Limb (tissue), 2 donors: ENCODE data around the gene SAP30.

Experiments
- DNase-seq, 2 donors: peaks; one replicate each; pipeline ENCODE4 v3.0.0-alpha.2; 2016; ENCODE audit errors: extremely low spot score in 2 of 2

SAP30 gene

DNA sequence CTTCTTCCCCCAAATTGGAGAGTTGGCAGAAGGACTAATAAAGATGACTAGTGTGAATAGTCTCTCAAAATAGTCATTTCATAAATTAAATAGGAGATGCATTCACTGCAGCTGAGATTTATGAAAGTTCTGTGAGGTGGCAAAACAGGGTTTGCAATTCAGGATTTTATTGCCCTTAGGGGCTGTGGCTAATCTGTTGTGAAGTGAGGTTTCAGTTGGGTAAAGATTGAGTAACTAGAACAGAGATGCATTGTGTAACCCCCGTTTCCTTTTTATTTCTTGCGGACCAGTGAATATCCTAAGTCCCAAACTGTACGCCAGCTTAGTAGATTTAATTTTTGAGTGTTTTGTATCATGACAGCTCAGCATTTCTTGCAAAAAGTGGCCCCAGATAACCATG lies 44.3 kb downstream of the SAP30 start:
- no peak for DNase-seq

- no peak for DNase-seq
Observed at GRCh38 chr4:173415885-173416653, 45.3 kb downstream of the SAP30 start.

- no peak for DNase-seq
Observed at GRCh38 chr4:173417833-173418232, 47.1 kb downstream of the SAP30 start.

DNA sequence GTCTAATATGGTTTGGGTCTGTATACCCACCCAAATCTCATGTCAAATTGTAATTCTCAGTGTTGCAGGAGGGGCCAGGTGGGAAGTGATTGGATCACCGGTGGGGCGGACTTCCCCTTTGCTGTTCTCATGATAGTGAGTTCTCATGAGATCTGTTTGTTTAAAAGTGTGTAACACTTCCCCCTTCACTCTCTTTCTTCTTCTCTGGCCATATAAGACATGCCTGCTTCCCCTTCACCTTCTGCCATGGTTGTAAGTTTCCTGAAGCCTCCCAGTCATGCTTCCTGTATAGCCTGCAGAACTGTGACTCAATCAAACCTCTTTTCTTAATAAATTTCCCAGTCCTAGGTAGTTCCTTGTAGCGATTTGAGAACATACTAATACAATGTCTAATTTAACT lies 47.9 kb downstream of the SAP30 start:
- DNase-seq = no peak

- peak in 1 of 2 donors; percentile 36 for DNase-seq
Observed at GRCh38 chr4:173420324-173420752, 49.6 kb downstream of the SAP30 start.

- DNase-seq = no peak
Observed at GRCh38 chr4:173420801-173421200, 50.0 kb downstream of the SAP30 start.

DNA sequence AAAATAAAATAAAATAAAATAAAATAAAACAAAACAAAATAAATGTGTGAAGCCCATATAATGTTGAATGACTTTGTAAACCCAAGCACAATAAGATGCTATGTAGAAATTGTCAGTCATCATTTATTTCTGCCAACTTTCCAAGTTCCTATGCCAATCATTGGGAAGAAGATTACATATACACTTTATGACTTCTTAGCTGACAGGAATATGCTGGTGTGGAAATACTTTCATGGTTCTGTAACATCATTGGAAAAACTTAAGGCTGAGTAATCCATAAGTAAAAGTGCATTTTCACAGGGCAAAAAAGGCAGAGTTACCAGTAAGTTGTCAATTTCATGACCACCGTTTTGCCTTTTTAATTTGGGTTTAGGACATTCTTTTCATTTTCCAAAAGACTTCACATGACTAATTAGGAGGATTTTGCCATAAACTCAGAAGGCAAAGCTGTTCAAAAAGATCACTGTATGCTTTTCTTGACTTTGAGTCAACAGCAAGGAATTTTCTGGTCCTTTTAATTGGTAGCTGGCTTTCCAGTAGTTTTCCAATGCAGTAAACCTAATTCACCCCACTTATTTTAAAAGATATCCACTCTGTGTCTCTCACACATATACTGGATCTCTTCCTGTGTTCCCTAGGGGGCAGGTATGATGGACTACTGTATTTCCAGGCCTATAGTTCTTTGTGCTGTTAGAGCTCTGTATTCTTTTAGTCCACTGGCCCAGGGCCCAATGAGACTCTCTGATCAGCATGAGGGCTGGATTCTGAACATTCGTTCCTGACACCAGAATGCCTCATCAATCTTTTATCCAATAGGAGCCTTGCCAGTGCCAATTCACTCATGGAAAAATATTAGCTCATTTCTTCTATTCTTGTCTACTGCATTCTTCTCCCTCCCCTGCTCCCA lies 54.4 kb downstream of the SAP30 start:
- DNase-seq = no peak

DNA sequence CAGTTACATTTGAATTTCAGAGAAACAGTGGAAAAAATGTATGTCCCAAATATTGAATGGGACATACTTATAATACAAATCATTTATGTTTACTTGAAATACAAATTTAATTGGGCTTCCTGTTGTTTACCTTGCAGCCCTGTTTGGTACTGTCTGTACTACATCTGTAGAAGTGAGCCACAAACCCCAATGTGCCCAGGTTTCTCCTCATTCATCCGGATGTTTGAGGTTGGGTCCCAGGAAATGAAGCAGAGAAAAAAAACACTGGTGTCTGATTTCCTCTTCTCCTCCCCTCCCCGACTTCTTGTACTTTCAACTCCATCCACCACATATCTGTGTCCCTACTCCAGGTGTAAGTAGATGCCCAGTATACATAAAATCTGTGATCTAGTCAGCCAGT lies 55.3 kb downstream of the SAP30 start:
- no peak for DNase-seq
